A172 (cell line): Measurements from ENCODE around the gene PNPLA2. TPM values are rescaled to one million over a fixed set of nuclear protein-coding genes. Genes with fewer than 3 reads are reported as not detected.
A peak's percentile ranks its signal among the peaks of the same experiment; 100 is the strongest.

ENCODE experiments used
- DNase-seq: peaks from one replicate; pipeline ENCODE4 v3.0.0-alpha.2; 2015; ENCODE audit warnings: low spot score
- total RNA-seq: library from RNA; depleted of rRNA; stranded (reverse); fragments of >200 nt; shearing (Covaris generic); gene quantifications from 2 replicates; pipeline ENCODE4 v1.2.3, GENCODE V29; 2014

The PNPLA2 gene
- total RNA-seq, 1 experiment from 2014 or later, result 17.0 TPM

DNA sequence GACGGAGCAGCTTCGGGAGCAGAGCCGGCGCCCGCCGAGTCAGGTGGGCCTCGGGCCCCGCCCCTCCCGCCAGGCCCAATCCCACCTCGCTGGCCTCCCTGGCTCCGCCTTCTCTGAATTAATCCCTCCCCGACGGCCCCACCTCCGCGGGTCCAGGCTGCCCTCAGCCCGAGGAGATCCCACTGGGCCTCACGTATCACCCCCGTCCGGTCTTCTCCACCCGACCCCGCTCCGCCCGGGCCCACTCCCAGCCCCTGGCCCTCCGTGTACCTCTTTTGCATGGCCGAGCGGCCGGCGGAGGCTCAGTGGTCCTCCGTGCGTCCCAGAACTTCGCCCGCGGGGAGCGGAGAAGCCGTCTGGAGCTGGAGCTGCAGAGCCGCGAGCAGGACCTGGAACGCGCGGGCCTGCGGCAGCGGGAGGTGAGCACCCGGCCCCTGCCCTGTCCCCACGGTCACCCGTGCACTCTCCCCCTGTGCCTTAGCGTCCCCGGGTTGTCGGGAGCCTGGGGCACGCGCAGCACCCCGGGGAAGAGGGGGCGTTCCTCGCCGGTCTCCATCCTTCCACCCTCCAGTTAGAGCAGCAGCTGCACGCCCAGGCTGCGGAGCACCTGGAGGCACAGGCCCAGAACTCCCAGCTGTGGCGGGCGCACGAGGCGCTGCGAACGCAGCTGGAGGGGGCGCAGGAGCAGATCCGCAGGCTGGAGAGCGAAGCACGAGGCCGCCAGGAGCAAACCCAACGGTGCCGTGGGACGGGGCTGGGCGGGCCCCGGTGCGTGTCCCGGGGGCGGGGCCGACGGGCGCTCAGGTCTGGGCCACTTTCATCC is 11.8 kb downstream of the PNPLA2 start:
- no peak for DNase-seq

DNA sequence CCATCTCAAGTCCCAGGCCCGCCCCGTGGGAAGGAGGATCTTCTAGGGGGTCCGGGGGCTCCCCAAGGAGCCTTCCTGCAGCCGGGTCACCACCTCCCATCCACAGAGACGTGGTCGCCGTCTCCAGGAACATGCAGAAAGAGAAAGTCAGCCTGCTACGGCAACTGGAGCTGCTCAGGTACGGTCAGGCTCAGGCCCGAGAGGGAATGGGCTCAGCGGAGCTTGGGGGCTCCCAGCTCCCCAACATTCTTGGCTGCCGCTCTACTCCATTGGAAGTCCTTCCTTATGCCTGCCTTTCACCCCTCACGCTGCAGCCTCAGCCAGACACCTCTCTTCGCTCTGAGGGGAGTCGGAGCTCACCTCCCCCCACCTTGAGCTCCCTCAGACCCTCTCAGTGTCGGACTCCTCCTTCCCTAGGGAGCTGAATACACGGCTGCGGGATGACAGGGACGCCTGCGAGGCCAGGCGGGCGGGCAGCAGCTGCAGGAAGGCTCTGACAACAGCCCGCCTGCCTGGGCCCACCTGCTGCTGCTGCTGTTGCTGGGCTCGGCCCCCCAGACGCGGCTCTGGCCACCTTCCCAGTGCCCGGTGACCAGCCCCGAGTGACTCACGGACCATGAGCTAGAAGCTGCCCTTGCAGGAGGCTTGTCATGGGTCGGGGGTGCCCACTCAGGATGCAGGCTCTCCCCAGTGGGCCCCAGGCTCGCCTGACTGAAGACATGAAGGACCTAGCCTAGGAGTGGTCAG is 12.6 kb downstream of the PNPLA2 start:
- DNase-seq, result peak; percentile 91

DNA sequence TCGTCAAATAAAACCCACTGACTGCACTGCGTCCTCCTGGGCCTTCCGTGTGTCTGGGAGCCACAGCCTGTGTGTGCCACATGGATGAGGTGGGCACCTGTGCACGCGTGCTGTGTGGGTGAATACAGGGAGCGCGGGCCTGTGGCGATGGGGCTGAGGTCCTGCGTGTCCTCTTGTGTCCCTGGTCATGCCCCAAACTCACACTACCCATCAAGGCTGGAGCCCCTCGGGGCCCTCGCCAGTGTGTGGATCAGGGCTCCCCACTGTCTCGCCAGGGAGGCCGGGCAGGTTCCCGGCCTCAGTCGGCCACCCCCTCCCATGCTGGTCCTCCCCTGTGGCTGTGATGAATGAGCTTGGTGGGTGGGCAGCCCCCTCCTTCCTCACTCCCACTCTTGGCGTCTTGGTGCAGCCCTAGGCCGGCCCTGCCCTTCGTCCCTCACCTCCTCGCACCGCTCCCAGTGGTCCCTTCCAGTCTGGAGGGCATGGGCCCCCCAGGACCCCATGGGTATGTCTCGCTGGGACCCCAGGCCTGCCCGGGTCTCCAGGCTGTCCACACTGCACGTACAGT is 13.3 kb downstream of the PNPLA2 start:
- no peak for DNase-seq

DNA sequence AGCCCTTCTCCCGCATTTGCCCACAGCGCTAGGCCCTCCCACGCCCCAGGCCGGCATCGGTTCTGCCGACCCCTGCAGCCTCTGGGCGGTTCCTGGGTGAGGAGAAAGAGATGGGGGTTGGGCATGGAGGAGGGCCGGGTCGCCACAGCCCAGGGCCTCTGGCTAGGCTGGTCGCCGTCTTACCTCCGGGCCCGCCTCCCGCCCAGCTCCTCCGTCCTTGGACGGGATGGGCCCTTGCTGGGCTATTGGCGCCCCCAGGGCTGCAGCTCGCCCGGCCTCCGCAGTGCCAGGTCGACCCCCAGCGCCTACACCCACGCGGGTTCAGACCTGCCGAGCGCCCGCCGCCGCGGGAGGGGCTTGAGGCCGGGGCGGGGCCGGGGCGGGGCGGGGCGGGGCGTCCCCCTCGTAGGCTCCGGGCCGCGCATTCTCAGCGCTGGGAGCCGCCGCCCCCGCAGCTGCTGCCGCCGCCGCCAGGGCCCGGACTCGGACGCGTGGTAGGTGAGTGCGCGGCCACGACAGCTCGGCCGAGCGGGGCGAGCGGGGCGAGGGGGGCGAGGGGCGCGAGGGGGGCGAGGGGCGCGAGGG is 13.9 kb downstream of the PNPLA2 start, which contains the start of gene CD151:
CD151 (plus strand) TSS at position 424 of the 585 bp plus-strand sequence. CDS start 3,118 bp downstream, outside the sequence.
- DNase-seq, result peak; percentile 62

DNA sequence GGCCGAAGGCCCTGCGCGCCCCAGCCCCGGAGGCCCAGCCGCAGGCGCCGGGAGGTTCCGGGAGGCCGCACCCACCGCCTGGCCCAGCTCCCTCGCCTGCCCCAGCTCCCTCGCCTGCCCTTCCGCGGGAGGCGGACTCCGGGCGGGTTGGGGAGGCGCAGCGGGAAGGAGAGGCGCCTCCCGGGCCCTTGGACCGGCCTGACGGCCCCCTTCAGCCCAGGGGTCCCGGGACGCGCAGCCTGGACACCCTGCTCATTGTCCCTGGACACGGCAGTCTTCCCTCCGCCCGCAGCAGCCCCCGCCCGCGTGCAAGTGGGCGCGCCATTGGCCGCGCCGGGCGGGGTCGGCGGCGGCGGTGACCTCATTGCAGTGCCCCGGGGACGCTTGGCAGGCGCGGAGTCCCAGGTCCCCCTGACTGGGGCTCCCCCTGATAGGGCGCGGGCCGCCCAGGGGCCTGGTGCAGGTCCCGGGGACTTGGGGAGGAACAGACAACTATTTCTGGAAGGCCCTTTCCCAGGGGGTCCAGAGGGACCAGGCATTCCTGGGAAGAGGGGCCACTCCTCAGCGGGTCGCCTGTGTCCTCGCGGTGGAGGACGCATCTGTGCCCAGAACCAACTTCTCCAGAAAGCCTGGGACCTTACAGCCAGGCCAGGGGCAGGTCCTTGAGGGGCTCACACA is 14.5 kb downstream of the PNPLA2 start:
- DNase-seq, result peak; percentile 50

DNA sequence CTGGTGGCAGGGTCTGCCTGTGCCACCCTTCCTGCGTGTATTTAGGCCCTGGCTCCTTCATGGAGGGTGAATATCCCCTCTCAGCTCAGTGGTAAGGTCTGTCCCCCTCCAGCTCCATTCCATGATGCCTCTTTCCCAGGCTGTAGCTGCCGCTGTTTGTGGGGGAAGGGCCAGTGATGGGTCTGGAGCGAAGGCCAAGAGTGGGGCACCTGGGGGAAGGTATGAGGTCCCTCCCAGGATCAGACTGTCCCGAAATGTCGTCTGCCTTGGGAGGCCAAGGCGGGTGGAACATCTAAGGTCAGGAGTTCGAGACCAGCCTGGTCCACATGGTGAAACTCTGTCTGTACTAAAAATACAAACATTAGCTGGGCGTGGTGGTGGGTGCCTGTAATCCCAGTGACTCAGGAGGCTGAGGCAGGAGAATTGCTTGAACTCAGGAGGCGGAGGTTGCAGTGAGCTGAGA is 15.2 kb downstream of the PNPLA2 start:
- DNase-seq, result no peak

DNA sequence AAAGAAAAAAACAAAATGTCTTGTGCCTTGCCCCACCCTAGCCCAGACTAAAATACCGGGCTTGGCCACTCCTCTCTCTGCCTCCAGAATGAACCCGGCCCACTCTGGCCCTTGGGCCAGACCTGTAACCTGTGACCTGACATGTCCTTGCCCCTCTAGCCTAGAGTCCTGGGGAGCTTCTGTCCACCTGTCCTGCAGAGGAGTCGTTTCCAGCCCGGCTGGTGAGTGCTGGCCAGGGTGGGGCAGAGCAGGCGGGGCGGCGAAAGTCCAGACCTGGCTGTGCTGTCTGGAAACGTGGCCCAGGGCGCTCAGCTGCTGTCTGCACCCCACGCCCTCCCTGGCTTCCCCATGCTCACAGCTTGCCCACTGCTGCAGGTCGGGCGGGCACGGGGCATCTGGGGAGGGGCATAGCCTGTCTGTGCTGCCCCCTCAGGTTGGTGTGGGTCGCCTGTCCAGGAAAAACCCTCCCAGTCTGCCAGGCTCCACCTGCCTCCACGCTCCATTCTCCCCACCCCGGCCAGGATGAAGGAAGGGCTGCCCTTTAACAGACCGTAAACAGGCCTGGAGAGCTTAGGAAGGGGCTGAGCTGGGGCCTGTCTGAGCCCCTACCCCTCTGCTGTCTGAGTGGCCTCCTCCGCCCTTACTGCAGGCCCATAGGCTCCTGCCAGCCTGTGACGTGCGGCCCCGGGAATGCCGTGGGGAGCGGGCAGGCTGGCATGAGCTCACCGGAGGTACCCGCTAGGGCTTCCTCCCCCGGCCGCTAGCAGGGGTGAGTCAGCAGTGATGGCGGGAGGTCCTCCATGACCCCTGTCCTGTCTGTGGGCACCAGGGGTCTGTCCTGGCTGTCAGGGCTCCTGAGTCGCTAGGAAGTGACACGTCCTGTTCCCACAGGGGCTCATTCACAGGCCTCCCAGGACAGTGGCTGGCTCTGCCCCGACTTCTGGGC is 15.9 kb downstream of the PNPLA2 start:
- DNase-seq, result peak; percentile 96

DNA sequence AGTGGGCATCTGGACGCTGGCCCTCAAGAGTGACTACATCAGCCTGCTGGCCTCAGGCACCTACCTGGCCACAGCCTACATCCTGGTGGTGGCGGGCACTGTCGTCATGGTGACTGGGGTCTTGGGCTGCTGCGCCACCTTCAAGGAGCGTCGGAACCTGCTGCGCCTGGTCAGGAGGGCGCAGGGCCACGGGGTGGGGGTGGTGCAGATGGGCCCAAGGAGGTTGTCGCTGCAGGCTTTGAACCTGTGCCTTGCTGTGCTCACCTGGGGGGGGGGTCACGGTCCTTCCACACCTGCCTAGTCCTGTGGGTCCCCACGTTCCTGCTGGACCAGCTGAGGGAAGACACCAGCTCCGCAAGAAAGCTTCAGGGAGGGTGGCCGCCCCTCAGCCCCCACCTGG is 17.6 kb downstream of the PNPLA2 start:
- DNase-seq, result no peak

DNA sequence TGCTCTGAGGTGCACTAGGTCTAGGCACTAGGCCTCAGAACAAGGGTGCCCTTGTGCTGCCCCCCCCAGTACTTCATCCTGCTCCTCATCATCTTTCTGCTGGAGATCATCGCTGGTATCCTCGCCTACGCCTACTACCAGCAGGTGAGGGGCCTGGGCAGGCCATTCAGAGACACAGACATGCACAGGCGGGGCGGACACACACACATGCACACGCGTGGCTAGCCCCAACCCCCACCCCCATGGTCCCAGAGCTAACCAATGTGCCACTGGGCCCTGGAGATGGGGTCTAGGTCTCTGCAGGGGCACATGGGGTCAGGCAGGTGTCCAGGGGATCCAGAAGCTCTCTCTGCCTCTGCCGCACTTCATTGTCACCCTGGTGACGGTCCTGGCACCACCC is 18.0 kb downstream of the PNPLA2 start:
- DNase-seq, result no peak

DNA sequence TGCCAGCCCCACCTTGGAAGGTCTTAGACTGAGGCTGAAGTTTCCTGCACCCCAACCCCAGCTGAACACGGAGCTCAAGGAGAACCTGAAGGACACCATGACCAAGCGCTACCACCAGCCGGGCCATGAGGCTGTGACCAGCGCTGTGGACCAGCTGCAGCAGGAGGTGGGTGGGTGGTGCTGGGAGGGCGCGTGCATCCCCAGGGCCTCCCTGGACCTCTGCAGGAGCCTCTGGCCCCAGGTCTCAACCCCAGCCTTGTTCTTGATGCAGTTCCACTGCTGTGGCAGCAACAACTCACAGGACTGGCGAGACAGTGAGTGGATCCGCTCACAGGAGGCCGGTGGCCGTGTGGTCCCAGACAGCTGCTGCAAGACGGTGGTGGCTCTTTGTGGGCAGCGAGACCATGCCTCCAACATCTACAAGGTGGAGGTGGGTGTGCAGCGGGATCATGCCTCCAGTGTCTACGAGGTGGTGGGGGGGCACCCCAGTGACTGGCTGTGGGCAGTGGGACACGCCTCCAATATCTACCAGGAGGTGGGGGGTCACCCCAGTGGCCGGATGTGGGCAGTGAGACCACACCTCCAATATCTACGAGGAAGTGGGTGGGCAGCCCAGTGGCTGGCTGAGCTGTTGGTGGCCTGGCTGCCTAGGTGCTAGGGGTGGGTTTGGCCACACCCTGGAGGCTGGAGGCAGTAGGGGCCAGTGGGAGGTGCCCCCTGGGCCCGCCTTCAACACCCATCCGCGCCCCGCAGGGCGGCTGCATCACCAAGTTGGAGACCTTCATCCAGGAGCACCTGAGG is 18.7 kb downstream of the PNPLA2 start:
- peak; percentile 86 for DNase-seq

DNA sequence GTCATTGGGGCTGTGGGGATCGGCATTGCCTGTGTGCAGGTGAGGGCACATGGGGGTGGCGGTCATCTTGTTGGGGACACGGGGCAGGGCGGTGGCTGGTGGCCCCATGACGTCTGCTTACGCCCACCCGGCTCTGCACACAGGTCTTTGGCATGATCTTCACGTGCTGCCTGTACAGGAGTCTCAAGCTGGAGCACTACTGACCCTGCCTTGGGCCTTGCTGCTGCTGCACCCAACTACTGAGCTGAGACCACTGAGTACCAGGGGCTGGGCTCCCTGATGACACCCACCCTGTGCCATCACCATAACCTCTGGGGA is 19.2 kb downstream of the PNPLA2 start:
- no peak for DNase-seq

DNA sequence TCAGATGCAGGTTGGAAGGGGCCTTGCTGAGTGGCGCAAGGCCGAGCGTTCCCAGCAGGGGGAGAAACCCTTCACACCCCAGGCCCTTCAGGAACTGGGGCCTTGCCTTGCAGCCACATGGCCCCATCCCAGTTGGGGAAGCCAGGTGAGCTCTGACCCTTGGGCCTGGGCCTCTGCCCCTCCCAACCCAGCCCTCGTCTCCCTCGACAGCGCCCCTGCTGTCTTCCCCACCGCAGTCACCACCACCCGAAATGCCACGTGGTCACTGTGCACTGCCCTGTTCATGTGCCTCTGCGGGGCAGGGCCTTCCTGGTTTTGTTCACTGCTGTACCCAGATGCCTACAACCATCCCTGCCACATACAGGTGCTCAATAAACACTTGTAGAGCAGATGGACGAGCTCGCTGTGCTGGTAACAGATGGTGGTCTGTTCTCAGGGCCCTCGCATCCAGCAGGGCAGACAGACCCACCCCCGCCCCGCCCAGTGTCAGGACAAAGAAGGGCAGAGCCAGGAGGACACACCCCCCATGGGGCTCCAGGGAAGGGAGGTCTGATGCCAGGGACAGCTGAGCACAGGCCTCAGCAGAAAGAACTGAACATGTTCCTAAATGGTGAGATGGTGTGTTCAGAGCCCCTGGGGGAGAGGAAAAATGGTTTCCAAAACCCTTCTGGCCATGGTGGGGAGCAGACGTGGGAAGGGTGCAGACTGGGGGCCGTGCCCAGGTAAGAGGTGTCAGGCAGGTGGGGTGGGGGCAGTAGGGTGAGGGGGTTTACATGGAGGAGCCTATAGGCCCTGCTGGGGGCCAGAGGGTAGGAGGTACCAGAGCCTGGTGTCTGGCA is 19.9 kb downstream of the PNPLA2 start:
- DNase-seq, result no peak

DNA sequence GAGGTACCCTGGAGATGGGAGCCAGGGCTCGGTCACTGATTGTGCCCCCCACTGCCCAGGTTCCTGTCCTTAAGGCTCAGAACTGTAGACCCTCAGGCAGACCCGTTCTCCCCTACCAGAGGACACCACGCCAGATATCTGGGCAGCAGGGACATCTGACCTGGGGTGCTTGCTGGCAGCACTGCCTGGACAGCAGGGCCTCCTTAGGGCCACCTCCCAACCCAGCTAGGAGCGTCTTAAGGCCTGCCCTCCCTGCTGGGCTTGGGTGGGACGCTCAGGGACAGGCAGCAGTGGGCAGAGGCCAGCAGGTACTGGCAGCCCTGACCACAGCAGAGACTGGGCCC is 20.5 kb downstream of the PNPLA2 start:
- DNase-seq, result no peak

DNA sequence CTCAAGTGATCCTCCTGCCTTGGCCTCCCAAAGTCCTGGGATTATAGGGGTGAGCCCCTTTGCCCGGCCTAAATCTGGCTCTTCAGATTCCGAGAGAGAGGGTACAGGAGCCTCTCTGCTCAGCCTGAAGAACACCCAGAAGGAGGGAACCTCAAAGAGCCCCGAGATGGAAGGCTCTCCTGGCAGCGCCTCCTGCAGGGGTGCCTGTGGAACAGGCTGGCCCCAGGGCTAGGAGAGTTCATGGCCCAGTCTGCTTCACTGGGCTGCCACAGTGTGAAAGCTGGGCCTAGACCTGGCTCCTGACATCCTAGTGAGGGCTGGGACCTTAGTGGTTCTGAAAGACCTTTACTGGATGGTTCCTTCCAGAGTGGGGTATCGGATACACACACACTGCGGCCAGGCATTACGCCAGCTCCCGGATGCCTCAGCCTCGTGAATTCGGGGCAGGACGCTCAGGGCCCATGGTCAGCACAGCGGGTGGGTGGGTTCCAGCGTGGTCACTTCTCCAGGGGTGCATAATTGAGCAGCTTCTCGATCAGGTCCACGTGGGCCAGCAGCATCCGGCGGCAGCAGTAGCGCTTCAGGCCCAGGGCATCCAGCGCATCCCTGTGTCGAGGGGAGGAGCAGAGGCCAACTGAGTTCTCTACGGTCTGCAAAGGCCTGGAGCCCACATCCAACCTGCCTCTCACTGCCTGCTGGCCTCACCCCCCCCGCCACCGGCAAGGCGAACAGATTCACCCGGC is 21.3 kb downstream of the PNPLA2 start:
- DNase-seq, result no peak

DNA sequence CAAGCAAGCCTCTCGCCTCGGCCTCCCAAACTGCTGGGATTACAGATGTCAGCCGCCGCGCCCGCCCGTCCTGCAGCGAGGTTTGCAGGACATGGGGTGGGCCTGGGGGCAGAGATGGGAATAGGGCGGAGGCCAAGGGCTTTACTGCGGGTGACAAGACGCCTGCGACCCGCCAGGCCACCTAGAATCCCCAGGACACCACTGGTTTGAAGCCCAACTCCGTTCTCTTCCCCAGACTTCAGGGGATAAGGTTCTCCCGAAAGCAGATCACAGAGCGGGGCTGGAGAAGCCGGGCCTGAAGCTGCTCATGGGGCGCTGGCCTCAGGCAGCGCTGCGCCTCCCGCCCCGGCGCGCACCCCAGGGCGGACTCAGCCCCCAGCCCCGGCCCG is 23.3 kb downstream of the PNPLA2 start:
- no peak for DNase-seq

DNA sequence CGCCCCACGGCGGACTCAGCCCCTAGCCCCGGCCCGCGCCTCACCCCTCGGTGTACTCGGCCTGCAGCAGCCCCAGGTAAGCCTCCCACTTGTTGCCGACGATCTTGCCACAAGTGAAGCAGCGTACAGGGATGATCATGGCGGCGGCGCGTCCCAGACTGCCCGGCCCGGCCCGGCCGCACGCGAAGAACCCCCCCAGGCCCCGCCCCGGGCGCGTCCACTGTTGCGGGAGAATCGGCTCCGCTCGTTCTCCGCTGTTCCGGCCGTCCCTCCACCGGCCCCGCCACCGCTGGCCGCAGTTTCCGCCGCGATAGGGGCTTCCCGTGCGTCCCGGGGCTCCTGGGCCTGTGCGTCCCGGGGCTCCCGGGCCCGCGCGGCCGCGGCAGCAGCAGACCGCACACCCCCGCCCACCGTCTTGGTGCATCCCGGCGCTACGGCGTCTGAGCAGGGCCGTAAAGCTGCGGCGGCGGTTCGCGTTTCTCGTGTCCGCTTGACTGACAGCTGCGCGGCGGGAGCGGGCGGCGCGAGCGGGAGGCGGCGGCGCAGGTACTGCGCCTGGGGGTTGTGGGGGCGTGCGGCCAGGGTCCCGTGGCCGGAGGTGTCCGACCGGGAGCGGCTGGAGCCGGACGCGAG is 23.8 kb downstream of the PNPLA2 start, which contains the start of the genes POLR2L and TSPAN4:
POLR2L (minus strand) TSS at position 160 of the 633 bp plus-strand sequence; CDS start at position 139, 21 bp downstream.
TSPAN4 (plus strand) TSS at position 483 of the 633 bp plus-strand sequence. CDS start 7,453 bp downstream, outside the sequence.
- peak; percentile 76 for DNase-seq

DNA sequence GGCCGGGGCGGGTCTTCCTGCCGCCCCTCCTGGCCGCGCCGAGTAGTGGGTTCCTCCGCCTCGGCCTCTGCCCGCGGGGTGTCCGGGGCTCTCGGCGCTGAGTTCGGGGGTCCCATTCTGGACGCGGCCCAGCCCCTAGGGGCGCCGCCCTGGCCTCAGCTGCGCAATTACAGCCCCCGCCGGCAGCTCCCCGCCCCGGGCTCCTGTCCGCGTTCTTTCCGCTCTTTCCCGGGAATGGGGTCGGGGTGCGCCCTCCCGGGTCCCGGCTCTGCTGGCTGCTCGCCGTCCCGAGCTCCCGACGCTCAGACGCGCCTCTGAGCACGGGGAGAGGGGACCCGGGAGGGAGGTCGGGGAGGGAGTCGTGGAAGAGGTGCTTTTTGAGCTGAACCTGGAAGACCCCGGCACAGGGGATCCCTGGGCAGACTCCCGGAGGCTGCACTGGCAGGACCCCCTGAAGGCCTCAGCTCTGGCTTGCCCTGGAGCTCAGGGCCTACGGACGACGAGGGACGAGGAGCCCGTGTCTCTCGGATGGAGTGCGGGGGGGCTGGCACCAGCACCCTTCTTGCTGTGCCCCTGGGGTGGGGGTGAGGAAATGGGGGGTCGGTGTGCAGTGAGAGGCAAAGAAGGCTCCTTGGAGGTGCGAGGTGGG is 24.5 kb downstream of the PNPLA2 start:
- no peak for DNase-seq
